Pancreas (tissue), 10 donors: ENCODE measurements around the gene CDK5RAP3. TPM values are rescaled to one million over a fixed set of nuclear protein-coding genes. Genes with fewer than 3 reads are reported as not detected.

Experiments used
- ATAC-seq, 4 donors: fragments of 200-7000 bp; cut with Tn5 transposase; one replicate each; pipeline versions ENCODE4 v1.8.0 to v1.9.1; 2020; ENCODE audit warnings: mild to moderate bottlenecking in 4 of 4, moderate library complexity in 4 of 4
- DNase-seq, 6 donors: peaks; one replicate each; pipeline ENCODE4 v3.0.0-alpha.2; 2020
- FAIRE-seq: peaks from 2 replicates; lab custom pipeline; 2012; peaks lifted over from hg19 to GRCh38; lab: Jason Lieb, UNC
- H3K27ac ChIP-seq, 4 donors: fragments of 200-600 bp; sonication (generic); 1 replicate in 3 of 4; 2 replicates in 1 of 4; pipeline versions ENCODE4 v1.5.0 to v1.8.0; 2020
- H3K27me3 ChIP-seq, 4 donors: fragments of 200-600 bp; one replicate each; pipeline ENCODE4 v1.8.0; 2021
- H3K36me3 ChIP-seq, 3 donors: fragments of 200-600 bp; sonication (generic) in 1 of 3; one replicate each; pipeline versions ENCODE4 v1.5.0 to v1.8.0; 2020 to 2021
- H3K4me1 ChIP-seq, 3 donors: fragments of 200-600 bp; one replicate each; pipeline ENCODE4 v1.8.0; 2021
- H3K4me3 ChIP-seq, 4 donors: fragments of 200-600 bp; sonication (generic) in 2 of 4; one replicate each; pipeline versions ENCODE4 v1.5.0 to v1.8.0; 2020 to 2021
- H3K9me3 ChIP-seq, 4 donors: fragments of 200-600 bp; one replicate each; pipeline ENCODE4 v1.8.0; 2021
- CTCF ChIP-seq, 4 donors: fragments of 200-600 bp; sonication (generic) in 3 of 4; IDR thresholded peaks; one replicate each; pipeline versions ENCODE4 v1.5.0 to v1.8.0; 2021; ENCODE audit warnings: antibody characterized with exemption in 4 of 4
- WGBS, 2 donors: extraction: QIAGEN DNeasy Blood & Tissue Kit; methylation state at CpG; one replicate each; pipeline ENCODE4 v1.1.7; 2013; 5-methylcytosine and 5-hydroxymethylcytosine counted together
- intact Hi-C, 3 donors: fragments of 100-400 bp; cut with DNase I; formaldehyde crosslinking; loops; one replicate each; pipeline versions ENCODE4 v1.11.1 to v1.14.2; 2022
- polyA plus RNA-seq, 2 donors: library from polyadenylated mRNA; stranded (reverse); fragments of 200-250 nt; gene quantifications; one replicate each; pipeline ENCODE4 v1.2.3, GENCODE V29; 2013
- total RNA-seq, 6 donors: library from RNA; stranded (reverse); fragmentation: NEBNext Ultra II Directional in 4 of 6; extraction: Animal tissue kit (Norgen Biotek cat#: 25700) in 4 of 6; gene quantifications; one replicate each; pipeline versions ENCODE4 v1.2.1 to v1.2.4, GENCODE V29; 2021 to 2023
- donor health status: healthy with polysubstance abuse.
- donor health status: DM: no; HTN: no; CAD: no; lungs with moderate emphysema.
- donor health status: DM: no; HTN: no; CAD: no.
- donor health status: control.
- donor health status: control.
- donor health status: Bipolar disorder and iron deficiency.
- donor health status: DM: yes; HTN: yes; CAD: no.
- donor health status: DM: no; HTN: no; CAD: no.
- donor health status: DM: no; HTN: no; CAD: no.
- donor health status: DM: yes; HTN: yes; CAD: no.

CDK5RAP3 gene
- total and polyA plus RNA-seq, 8 donors: 134 to 1,312 (median 185) TPM

GRCh38 chr17:47993031-47993564 lies 22.2 kb downstream of the CDK5RAP3 start:
- TF ChIP-seq CTCF (IDR thresholded peaks at IDR 0.05): no peak
- intact Hi-C loops: no loop called here
- no peak for FAIRE-seq

GRCh38 chr17:47993964-47994363 lies 23.1 kb downstream of the CDK5RAP3 start:
- peak in 2 of 6 donors; percentile 58 to 62 for DNase-seq
- ATAC-seq: peak; percentile 19 to 67 (median 38)
- TF ChIP-seq CTCF (IDR thresholded peaks at IDR 0.05): no peak
- H3K27ac ChIP-seq: peak overlapping the region in 1 of 4 donors; percentile 1
- 54 to 61% methylated on average over 5 of the region's 5 CpGs for WGBS, 2 donors
- H3K4me3 ChIP-seq: no peak overlapping the region
- H3K27me3 ChIP-seq: no peaks in the 10 kb centered on the region
- H3K4me1 ChIP-seq: peaks cover 10 to 17% (median 16%) of the 10 kb centered on the region in 3 donors
- H3K36me3 ChIP-seq: no peaks in the 10 kb centered on the region
- no peak for FAIRE-seq
- intact Hi-C loops: no loop called here
- no peaks in the 10 kb centered on the region for H3K9me3 ChIP-seq

More at GRCh38 chr17:47993031-47993564, 22.2 kb downstream of the CDK5RAP3 start:
- WGBS, 2 donors: 64 to 68% methylated on average over 9 of the region's 9 CpGs
- DNase-seq: no peak
- H3K36me3 ChIP-seq: no peaks in the 10 kb centered on the region
- H3K4me3 ChIP-seq: no peak overlapping the region
- H3K4me1 ChIP-seq: peaks cover 10 to 17% (median 16%) of the 10 kb centered on the region in 3 donors
- no peaks in the 10 kb centered on the region for H3K27me3 ChIP-seq
- H3K9me3 ChIP-seq: no peaks in the 10 kb centered on the region
- no peak for ATAC-seq
- H3K27ac ChIP-seq: no peak overlapping the region

GRCh38 chr17:47994724-47995123 lies 23.8 kb downstream of the CDK5RAP3 start:
- no peaks in the 10 kb centered on the region for H3K27me3 ChIP-seq
- DNase-seq (no peak), FAIRE-seq (no peak), ATAC-seq (no peak)
- no peaks in the 10 kb centered on the region for H3K9me3 ChIP-seq
- no peak for TF ChIP-seq CTCF (IDR thresholded peaks at IDR 0.05)
- peaks cover 10 to 17% (median 16%) of the 10 kb centered on the region in 3 donors for H3K4me1 ChIP-seq
- intact Hi-C loops: no loop called here
- WGBS, 2 donors: 96 to 98% methylated on average over 4 of the region's 4 CpGs
- no peak overlapping the region for H3K4me3 ChIP-seq
- peak overlapping the region in 3 of 4 donors; percentile 29 to 66 (median 65) for H3K27ac ChIP-seq
- no peaks in the 10 kb centered on the region for H3K36me3 ChIP-seq

GRCh38 chr17:47995241-47995935 lies 24.5 kb downstream of the CDK5RAP3 start:
- H3K36me3 ChIP-seq: no peaks in the 10 kb centered on the region
- peaks cover 10 to 17% (median 16%) of the 10 kb centered on the region in 3 donors for H3K4me1 ChIP-seq
- peak overlapping the region; percentile 29 to 66 (median 54) for H3K27ac ChIP-seq
- ATAC-seq: peak; percentile 85 to 91 (median 88)
- TF ChIP-seq CTCF (IDR thresholded peaks at IDR 0.05): no peak
- no peaks in the 10 kb centered on the region for H3K27me3 ChIP-seq
- peak in 5 of 6 donors; percentile 72 to 90 (median 85) for DNase-seq
- H3K4me3 ChIP-seq: no peak overlapping the region
- WGBS, 2 donors: 48 to 57% methylated on average over 13 of the region's 13 CpGs
- intact Hi-C loops: no loop called here
- H3K9me3 ChIP-seq: no peaks in the 10 kb centered on the region
- FAIRE-seq: no peak

- no peak for TF ChIP-seq CTCF (IDR thresholded peaks at IDR 0.05)
- Histone ChIP-seq H3K9me3 (no peaks in the 10 kb centered on the region), H3K27me3 (no peaks in the 10 kb centered on the region), H3K4me3 (no peak overlapping the region), H3K4me1 (peaks cover 10 to 17% (median 16%) of the 10 kb centered on the region in 3 donors), H3K27ac (no peak overlapping the region), H3K36me3 (no peaks in the 10 kb centered on the region)
- ATAC-seq: no peak
- no peak for DNase-seq
- intact Hi-C loops: no loop called here
- 77 to 79% methylated on average over 9 of the region's 9 CpGs for WGBS, 2 donors
- no peak for FAIRE-seq
Measured at GRCh38 chr17:47996201-47996600, 25.3 kb downstream of the CDK5RAP3 start.
